ENCODE measurements around the gene LFNG. TPM values are rescaled to one million over a fixed set of nuclear protein-coding genes. Genes with fewer than 3 reads are reported as not detected.

Gene LFNG
- total RNA-seq, 1 donor from 2014 or later = 58.0 TPM

DNA sequence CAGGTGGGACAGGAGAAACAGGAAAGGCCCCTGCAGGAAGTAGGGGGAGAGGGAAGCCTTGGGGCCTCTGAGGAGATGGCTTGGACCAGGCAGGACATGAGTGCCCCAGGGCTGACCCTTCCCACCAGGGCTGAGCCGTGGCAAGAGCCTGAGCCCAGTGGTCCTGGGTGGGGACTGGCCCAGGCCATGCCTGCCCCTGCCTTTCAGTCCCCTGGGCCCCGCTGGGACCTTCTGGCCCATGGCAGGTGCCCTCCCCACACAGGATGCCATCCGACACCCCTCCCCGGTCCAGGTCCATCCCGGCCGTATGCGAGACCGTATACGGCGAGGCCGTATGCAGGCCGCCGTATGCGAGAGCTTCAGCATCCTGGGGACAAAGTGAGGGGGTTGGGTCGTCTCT is 45.4 kb upstream of the LFNG start:
- Histone ChIP-seq H3K27ac (no peak overlapping the region), H3K4me2 (no peak overlapping the region), H2AFZ (replicated peaks) (no peak overlapping the region), H3K9me3 (ENCODE audit: low read depth) (no peaks in the 10 kb centered on the region), H3K9ac (no peak overlapping the region), H3F3A (ENCODE audit: low read depth) (peaks cover 12% of the 10 kb centered on the region), H3K4me3 (no peak overlapping the region), H3K36me3 (no peaks in the 10 kb centered on the region), H3K4me1 (peaks cover 31% of the 10 kb centered on the region), H3K27me3 (no peaks in the 10 kb centered on the region), H3K79me2 (ENCODE audit: low read depth) (no peaks in the 10 kb centered on the region), H4K20me1 (ENCODE audit: low read depth) (no peaks in the 10 kb centered on the region)
- no peaks in the 10 kb centered on the region for H3K36me3 Mint-ChIP-seq
- TF ChIP-seq EZH2 (IDR thresholded peaks at IDR 0.05) (no peak), EZH2phosphoT487 (IDR thresholded peaks at IDR 0.05) (no peak)
- TF ChIP-seq, protein P1, sequence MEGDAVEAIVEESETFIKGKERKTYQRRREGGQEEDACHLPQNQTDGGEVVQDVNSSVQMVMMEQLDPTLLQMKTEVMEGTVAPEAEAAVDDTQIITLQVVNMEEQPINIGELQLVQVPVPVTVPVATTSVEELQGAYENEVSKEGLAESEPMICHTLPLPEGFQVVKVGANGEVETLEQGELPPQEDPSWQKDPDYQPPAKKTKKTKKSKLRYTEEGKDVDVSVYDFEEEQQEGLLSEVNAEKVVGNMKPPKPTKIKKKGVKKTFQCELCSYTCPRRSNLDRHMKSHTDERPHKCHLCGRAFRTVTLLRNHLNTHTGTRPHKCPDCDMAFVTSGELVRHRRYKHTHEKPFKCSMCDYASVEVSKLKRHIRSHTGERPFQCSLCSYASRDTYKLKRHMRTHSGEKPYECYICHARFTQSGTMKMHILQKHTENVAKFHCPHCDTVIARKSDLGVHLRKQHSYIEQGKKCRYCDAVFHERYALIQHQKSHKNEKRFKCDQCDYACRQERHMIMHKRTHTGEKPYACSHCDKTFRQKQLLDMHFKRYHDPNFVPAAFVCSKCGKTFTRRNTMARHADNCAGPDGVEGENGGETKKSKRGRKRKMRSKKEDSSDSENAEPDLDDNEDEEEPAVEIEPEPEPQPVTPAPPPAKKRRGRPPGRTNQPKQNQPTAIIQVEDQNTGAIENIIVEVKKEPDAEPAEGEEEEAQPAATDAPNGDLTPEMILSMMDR (IDR thresholded peaks at IDR 0.05) = no peak
- no peak overlapping the region for H3K4me3 Mint-ChIP-seq
- no peak overlapping the region for H3K27ac Mint-ChIP-seq
- H3K4me1 Mint-ChIP-seq = peaks cover 45% of the 10 kb centered on the region
- no peak for DNase-seq (ENCODE audit: low spot score)
- H3K9me3 Mint-ChIP-seq = no peaks in the 10 kb centered on the region
- peaks cover 6% of the 10 kb centered on the region for H3K27me3 Mint-ChIP-seq (ENCODE audit: insufficient read depth, low read depth)

DNA sequence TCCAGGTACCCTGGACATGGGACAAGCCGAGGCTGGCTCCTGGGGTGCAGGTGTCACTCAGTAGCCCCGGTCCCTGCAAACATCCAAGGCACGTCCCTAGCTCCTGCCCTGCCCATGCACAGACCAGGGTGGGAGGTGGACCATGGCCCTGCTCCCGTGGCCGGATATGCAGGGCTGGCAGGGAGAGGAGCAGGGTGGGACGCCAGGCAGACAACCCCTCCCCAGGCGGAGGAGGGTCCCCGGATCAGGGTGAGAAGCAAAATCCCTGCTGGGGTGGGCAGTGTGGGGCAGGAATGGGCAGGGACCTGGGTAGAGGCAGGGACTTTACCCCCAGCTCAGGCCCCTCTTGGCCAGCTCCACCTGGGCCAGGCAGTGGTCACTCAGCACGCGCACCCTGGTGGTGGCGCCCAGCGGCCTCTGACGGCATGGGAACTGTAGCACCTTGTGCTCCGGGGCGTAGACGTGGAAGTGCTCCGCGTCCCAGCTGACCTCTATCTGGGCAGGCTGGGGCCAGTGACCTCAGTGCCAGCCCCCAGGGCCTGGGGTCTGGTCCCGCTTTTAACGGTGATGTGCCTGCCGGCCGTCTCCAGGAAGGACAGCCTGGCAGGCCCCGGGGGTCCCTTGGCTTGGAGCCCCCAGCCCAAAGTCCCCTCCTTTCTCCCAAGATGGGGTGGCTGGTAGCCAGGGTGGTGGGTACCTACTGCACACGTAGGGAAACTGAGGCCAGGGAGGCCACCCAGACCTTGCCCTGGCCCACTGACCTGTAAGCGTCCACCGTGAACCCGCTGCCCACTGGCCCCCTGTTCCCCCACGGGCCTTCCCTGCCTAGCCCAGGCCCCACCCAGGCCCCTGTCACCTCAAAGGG is 44.5 kb upstream of the LFNG start:
- peaks cover 6% of the 10 kb centered on the region for H3K27me3 Mint-ChIP-seq (ENCODE audit: insufficient read depth, low read depth)
- no peak for DNase-seq (ENCODE audit: low spot score)
- H3K4me3 Mint-ChIP-seq = no peak overlapping the region
- Histone ChIP-seq H3K27ac (no peak overlapping the region), H3F3A (ENCODE audit: low read depth) (peaks cover 9% of the 10 kb centered on the region), H3K9me3 (ENCODE audit: low read depth) (no peaks in the 10 kb centered on the region), H3K36me3 (no peaks in the 10 kb centered on the region), H3K79me2 (ENCODE audit: low read depth) (no peaks in the 10 kb centered on the region), H4K20me1 (ENCODE audit: low read depth) (no peaks in the 10 kb centered on the region), H3K27me3 (no peaks in the 10 kb centered on the region), H3K4me1 (peaks cover 31% of the 10 kb centered on the region), H2AFZ (replicated peaks) (no peak overlapping the region), H3K4me2 (no peak overlapping the region), H3K9ac (no peak overlapping the region), H3K4me3 (no peak overlapping the region)
- H3K27ac Mint-ChIP-seq = no peak overlapping the region
- H3K4me1 Mint-ChIP-seq = peaks cover 44% of the 10 kb centered on the region
- TF ChIP-seq EZH2phosphoT487 (IDR thresholded peaks at IDR 0.05) (no peak), EZH2 (IDR thresholded peaks at IDR 0.05) (no peak)
- TF ChIP-seq, protein P1 (IDR thresholded peaks at IDR 0.05) = no peak
- H3K36me3 Mint-ChIP-seq = no peaks in the 10 kb centered on the region
- H3K9me3 Mint-ChIP-seq = no peaks in the 10 kb centered on the region

DNA sequence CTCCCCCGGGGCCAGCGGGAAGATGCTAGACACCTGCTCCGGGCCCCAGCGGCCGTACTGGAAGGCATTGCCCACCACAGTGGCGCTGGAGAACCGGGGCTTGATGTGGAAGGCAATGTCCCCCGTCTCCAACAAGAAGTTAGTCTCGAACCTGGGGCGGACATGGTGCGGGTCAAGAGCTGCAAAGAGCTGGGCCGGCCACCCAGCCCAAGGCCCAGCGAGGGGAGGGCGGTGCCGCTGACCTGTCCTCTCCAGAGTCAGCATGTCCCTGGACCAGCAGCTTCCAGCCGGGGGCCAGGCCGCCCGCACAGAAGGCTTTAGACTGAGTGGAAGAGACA is 43.9 kb upstream of the LFNG start:
- Histone ChIP-seq H3K9me3 (ENCODE audit: low read depth) (no peaks in the 10 kb centered on the region), H3K9ac (no peak overlapping the region), H3K4me1 (peaks cover 31% of the 10 kb centered on the region), H3K36me3 (no peaks in the 10 kb centered on the region), H2AFZ (replicated peaks) (no peak overlapping the region), H3K27me3 (no peaks in the 10 kb centered on the region), H3K4me3 (no peak overlapping the region), H3F3A (ENCODE audit: low read depth) (peaks cover 5% of the 10 kb centered on the region), H3K27ac (no peak overlapping the region), H3K79me2 (ENCODE audit: low read depth) (no peaks in the 10 kb centered on the region), H4K20me1 (ENCODE audit: low read depth) (no peaks in the 10 kb centered on the region), H3K4me2 (no peak overlapping the region)
- H3K27ac Mint-ChIP-seq = no peak overlapping the region
- TF ChIP-seq, protein P1 (IDR thresholded peaks at IDR 0.05) = no peak
- TF ChIP-seq EZH2 (IDR thresholded peaks at IDR 0.05) (no peak), EZH2phosphoT487 (IDR thresholded peaks at IDR 0.05) (no peak)
- no peak for DNase-seq (ENCODE audit: low spot score)
- H3K4me3 Mint-ChIP-seq = no peak overlapping the region
- H3K4me1 Mint-ChIP-seq = peaks cover 41% of the 10 kb centered on the region
- no peaks in the 10 kb centered on the region for H3K36me3 Mint-ChIP-seq
- peaks cover 8% of the 10 kb centered on the region for H3K27me3 Mint-ChIP-seq (ENCODE audit: insufficient read depth, low read depth)
- H3K9me3 Mint-ChIP-seq = no peaks in the 10 kb centered on the region

Measured in neural progenitor cell (in vitro differentiated cells).